K562 (cell line): ENCODE data around the gene TTBK1.

ENCODE experiments used
- CEBPB ChIP-seq: fragments of 450-650 bp; IDR thresholded peaks from 2 replicates; pipeline ENCODE4 v1.6.1; 2016; ENCODE audit warnings: missing genetic modification characterization, missing compliant biosample characterization
- FOS ChIP-seq: IDR thresholded peaks from 3 replicates; pipeline ENCODE4 v1.6.1; 2011; ENCODE audit not compliant: insufficient read length; ENCODE audit errors: extremely low read depth
- FOXA1 ChIP-seq: fragments of 450-650 bp; IDR thresholded peaks from 2 replicates; pipeline ENCODE4 v1.6.1; 2016; ENCODE audit warnings: mild to moderate bottlenecking, borderline replicate concordance
- FOXK2 ChIP-seq, 2 experiments: fragments of 450-650 bp; IDR thresholded peaks in 1 of 2; conservative IDR thresholded peaks in 1 of 2; 2 replicates each; pipeline ENCODE4 v1.6.1; 2016; ENCODE audit warnings: low read depth in 2 of 2, mild to moderate bottlenecking in 1 of 2
- SMARCB1 ChIP-seq: IDR thresholded peaks from 2 replicates; pipeline ENCODE4 v1.6.1; 2011; ENCODE audit warnings: improper control_type of control experiment, low read depth; ENCODE audit not compliant: insufficient read length
- YY1 ChIP-seq, 3 experiments: IDR thresholded peaks; 2 replicates each; pipeline ENCODE4 v1.6.1; 2011; ENCODE audit warnings: low read length in 2 of 3, mild to moderate bottlenecking in 2 of 3, moderate library complexity in 2 of 3, borderline replicate concordance in 1 of 3, control low read depth in 1 of 3, low read depth in 1 of 3; ENCODE audit not compliant: insufficient read depth in 3 of 3, insufficient replicate concordance in 2 of 3, control insufficient read depth in 1 of 3, insufficient read length in 1 of 3; ENCODE audit errors: extremely low read depth in 1 of 3
- ZNF239 ChIP-seq: fragments of 250-450 bp; sonication (Bioruptor Pico); IDR thresholded peaks from 2 replicates; pipeline ENCODE4 v1.4.0; 2020; ENCODE audit warnings: mild to moderate bottlenecking
- TF ChIP-seq, protein P1 (sequence below), 2 experiments: IDR thresholded peaks; 2 replicates each; pipeline ENCODE4 v1.6.1; 2012; ENCODE audit warnings: improper control_type of control experiment in 2 of 2, low read depth in 2 of 2, low read length in 2 of 2, borderline replicate concordance in 1 of 2
- TF ChIP-seq, protein P2 (sequence below): fragments of 450-650 bp; formaldehyde crosslinking; IDR thresholded peaks from 2 replicates; pipeline ENCODE4 v1.4.0; 2020; ENCODE audit warnings: mild to moderate bottlenecking, moderate library complexity

DNA sequence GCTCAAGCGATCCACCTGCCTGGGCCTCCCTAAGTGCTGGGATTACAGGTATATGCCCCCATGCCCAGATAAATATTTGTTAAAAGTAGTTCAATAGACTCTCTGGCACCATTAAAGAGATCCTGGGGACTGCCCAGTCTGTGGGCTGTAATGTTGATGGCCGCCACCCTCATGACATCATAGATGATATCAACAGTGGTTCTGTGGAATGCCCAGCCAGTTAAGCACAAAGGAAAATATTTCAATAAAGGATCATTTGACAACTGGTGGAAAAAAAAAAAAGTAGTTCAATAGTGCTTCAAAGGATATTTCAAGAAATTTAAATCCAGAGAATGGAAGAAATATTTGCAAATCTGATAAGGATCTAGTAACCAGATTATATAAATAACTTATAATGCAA lies 66.9 kb downstream of the TTBK1 start:
- no peak for TF ChIP-seq YY1 (IDR thresholded peaks at IDR 0.05; ENCODE audit: borderline replicate concordance in 1 of 3, control insufficient read depth in 1 of 3, extremely low read depth in 1 of 3, insufficient read depth in 3 of 3, insufficient read length in 1 of 3, insufficient replicate concordance in 2 of 3, low read depth in 1 of 3, low read length in 2 of 3)
- TF ChIP-seq SMARCB1: no peak
- TF ChIP-seq, protein P1, sequence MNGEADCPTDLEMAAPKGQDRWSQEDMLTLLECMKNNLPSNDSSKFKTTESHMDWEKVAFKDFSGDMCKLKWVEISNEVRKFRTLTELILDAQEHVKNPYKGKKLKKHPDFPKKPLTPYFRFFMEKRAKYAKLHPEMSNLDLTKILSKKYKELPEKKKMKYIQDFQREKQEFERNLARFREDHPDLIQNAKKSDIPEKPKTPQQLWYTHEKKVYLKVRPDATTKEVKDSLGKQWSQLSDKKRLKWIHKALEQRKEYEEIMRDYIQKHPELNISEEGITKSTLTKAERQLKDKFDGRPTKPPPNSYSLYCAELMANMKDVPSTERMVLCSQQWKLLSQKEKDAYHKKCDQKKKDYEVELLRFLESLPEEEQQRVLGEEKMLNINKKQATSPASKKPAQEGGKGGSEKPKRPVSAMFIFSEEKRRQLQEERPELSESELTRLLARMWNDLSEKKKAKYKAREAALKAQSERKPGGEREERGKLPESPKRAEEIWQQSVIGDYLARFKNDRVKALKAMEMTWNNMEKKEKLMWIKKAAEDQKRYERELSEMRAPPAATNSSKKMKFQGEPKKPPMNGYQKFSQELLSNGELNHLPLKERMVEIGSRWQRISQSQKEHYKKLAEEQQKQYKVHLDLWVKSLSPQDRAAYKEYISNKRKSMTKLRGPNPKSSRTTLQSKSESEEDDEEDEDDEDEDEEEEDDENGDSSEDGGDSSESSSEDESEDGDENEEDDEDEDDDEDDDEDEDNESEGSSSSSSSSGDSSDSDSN (IDR thresholded peaks at IDR 0.05; ENCODE audit: borderline replicate concordance in 1 of 2, low read depth in 2 of 2, low read length in 2 of 2): no peak
- TF ChIP-seq FOXK2 (conservative IDR thresholded peaks at IDR 0.05 in 1 of 2, IDR thresholded peaks at IDR 0.05 in 1 of 2; ENCODE audit: low read depth in 2 of 2): no peak
- TF ChIP-seq ZNF239 (CRISPR knock-in tag): no peak
- no peak for TF ChIP-seq FOS
- no peak for TF ChIP-seq CEBPB (tag)
- TF ChIP-seq FOXA1: no peak
- TF ChIP-seq, protein P2, sequence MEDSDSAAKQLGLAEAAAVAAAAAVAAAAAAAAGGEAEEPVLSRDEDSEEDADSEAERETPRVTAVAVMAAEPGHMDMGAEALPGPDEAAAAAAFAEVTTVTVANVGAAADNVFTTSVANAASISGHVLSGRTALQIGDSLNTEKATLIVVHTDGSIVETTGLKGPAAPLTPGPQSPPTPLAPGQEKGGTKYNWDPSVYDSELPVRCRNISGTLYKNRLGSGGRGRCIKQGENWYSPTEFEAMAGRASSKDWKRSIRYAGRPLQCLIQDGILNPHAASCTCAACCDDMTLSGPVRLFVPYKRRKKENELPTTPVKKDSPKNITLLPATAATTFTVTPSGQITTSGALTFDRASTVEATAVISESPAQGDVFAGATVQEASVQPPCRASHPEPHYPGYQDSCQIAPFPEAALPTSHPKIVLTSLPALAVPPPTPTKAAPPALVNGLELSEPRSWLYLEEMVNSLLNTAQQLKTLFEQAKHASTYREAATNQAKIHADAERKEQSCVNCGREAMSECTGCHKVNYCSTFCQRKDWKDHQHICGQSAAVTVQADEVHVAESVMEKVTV (CRISPR knock-in tag): no peak
